ENCODE results near the gene CENPU.

- TF ChIP-seq CTCF (conservative IDR thresholded peaks at IDR 0.05; ENCODE audit: low read depth in 2 of 2): no peak
- TF ChIP-seq REST (IDR thresholded peaks at IDR 0.05; ENCODE audit: unreplicated experiment): no peak
- TF ChIP-seq POLR2AphosphoS5 (IDR thresholded peaks at IDR 0.05; ENCODE audit: low read depth): no peak
- no peak for TF ChIP-seq ETS1 (IDR thresholded peaks at IDR 0.05)
- TF ChIP-seq EZH2 (IDR thresholded peaks at IDR 0.05; ENCODE audit: low read depth, unreplicated experiment): no peak
- no peak for TF ChIP-seq EZH2phosphoT487 (IDR thresholded peaks at IDR 0.05; ENCODE audit: unreplicated experiment)
- TF ChIP-seq CREB1 (CRISPR knock-in tag; IDR thresholded peaks at IDR 0.05; ENCODE audit: low read depth): no peak
- TF ChIP-seq ZNF462 (CRISPR knock-in tag; IDR thresholded peaks at IDR 0.05): no peak
These were observed 52.0 kb downstream of the CENPU start for GRCh38 chr4:184681916-184682315.

Data from GM23338 (cell line).